NCI-H1092 treated with DMSO at 0.1 percent for 48 hours (cell line): ENCODE measurements around the gene CTXN1.
"Not testable (repeated sequence)": the region's sequence is repeated elsewhere in the genome, so short reads cannot be mapped to it uniquely, and the experiment has no call there.

Experiments used
- DNase-seq: peaks from one replicate; lab custom pipeline; 2025; lab: John Stamatoyannopoulos, UW

The CTXN1 gene

GRCh38 chr19:7925171-7925851 is 624 bp downstream of the CTXN1 start:
- peak; percentile 75 for DNase-seq

- no peak for DNase-seq
Measured at GRCh38 chr19:7924651-7925170, 1.2 kb downstream of the CTXN1 start.

GRCh38 chr19:7924241-7924640 is 1.7 kb downstream of the CTXN1 start:
- DNase-seq, result no peak

GRCh38 chr19:7923295-7924191 is 2.4 kb downstream of the CTXN1 start:
- DNase-seq, result no peak

- no peak for DNase-seq
Measured at GRCh38 chr19:7922836-7923195, 3.1 kb downstream of the CTXN1 start.

- DNase-seq, result no peak
Measured at GRCh38 chr19:7921967-7922835, 3.7 kb downstream of the CTXN1 start.

- DNase-seq, result no peak
Measured at GRCh38 chr19:7921302-7921966, 4.5 kb downstream of the CTXN1 start.

GRCh38 chr19:7920519-7921301 is 5.2 kb downstream of the CTXN1 start:
- peak; percentile 95 for DNase-seq

GRCh38 chr19:7919610-7920518 is 6.1 kb downstream of the CTXN1 start, which contains the start of gene SNAPC2:
Gene SNAPC2, plus strand, starts transcription at chr19:7920338. Its CDS starts 29 bp downstream, at chr19:7920367.
- peak; percentile 93 for DNase-seq

GRCh38 chr19:7918615-7919421 is 7.1 kb downstream of the CTXN1 start:
- no peak for DNase-seq

- DNase-seq, result not testable (repeated sequence)
Measured at GRCh38 chr19:7918062-7918614, 7.8 kb downstream of the CTXN1 start.

GRCh38 chr19:7917267-7918061 is 8.5 kb downstream of the CTXN1 start:
- peak; percentile 12 for DNase-seq

GRCh38 chr19:7916955-7917266 is 9.0 kb downstream of the CTXN1 start:
- DNase-seq, result no peak

GRCh38 chr19:7916103-7916954 is 9.6 kb downstream of the CTXN1 start:
- DNase-seq, result no peak

- no peak for DNase-seq
Measured at GRCh38 chr19:7915250-7916102, 10.5 kb downstream of the CTXN1 start.

GRCh38 chr19:7914598-7915045 is 11.3 kb downstream of the CTXN1 start, which contains the start of gene TGFBR3L:
Gene TGFBR3L, plus strand, starts transcription at chr19:7914830.
- no peak for DNase-seq
